H1 (cell line): ENCODE measurements around the gene AQP2. TPM values are rescaled to one million over a fixed set of nuclear protein-coding genes. Genes with fewer than 3 reads are reported as not detected.

Experiments used
- CBX8 ChIP-seq: fragments of 300-800, 300-1000 bp; sonication (generic); IDR thresholded peaks from 2 replicates; pipeline ENCODE4 v1.7.1; 2016; ENCODE audit warnings: low read depth, low read length, borderline replicate concordance
- GABPA ChIP-seq: IDR thresholded peaks from 2 replicates; pipeline ENCODE4 v1.6.1; 2011; ENCODE audit warnings: mild to moderate bottlenecking, low read length, moderate library complexity, borderline replicate concordance; ENCODE audit not compliant: insufficient read depth
- KDM1A ChIP-seq: fragments of 200-600, 300-600 bp; sonication (generic); IDR thresholded peaks from 2 replicates; pipeline ENCODE4 v1.7.1; 2016; ENCODE audit warnings: mild to moderate bottlenecking, low read length, borderline replicate concordance
- polyA plus RNA-seq, 7 experiments: library from polyadenylated mRNA; depleted of rRNA in 3 of 7; stranded (reverse) in 5 of 7; unstranded in 2 of 7; fragments of >200 nt in 5 of 7; fragments of 200-250 nt in 2 of 7; gene quantifications; 1 replicate in 5 of 7; 2 replicates in 1 of 7; 4 replicates in 1 of 7; pipeline versions ENCODE4 v1.2.1 to v1.2.3, GENCODE V29; 2011 to 2013; ENCODE audit warnings: missing spikeins in 2 of 7, mixed read lengths in 2 of 7
- total RNA-seq: library from RNA; stranded (reverse); fragmentation: NEBNext Ultra II Directional; extraction: Animal tissue kit (Norgen Biotek cat#: 25700); gene quantifications from 2 replicates; pipeline ENCODE4 v1.2.1, GENCODE V29; 2021

AQP2 gene
- total and polyA plus RNA-seq, 2 of the 8 experiments (the other 6 are each of a cell fraction or from before 2014, with no cell fraction given): not detected

GRCh38 chr12:49907352-49907751 is 43.2 kb upstream of the AQP2 start (continued):
- no peak for TF ChIP-seq GABPA
- no peak for TF ChIP-seq KDM1A
- TF ChIP-seq CBX8: no peak
